ENCODE data around the gene HCRT.
A peak's percentile ranks its signal among the peaks of the same experiment; 100 is the strongest.
"Not testable (repeated sequence)": the region's sequence is repeated elsewhere in the genome, so short reads cannot be mapped to it uniquely, and the experiment has no call there.

The HCRT gene

GRCh38 chr17:42197564-42198156, 12.4 kb upstream of the HCRT start:
- no peak for DNase-seq (ENCODE audit: low read depth)

GRCh38 chr17:42193969-42194899, 9.0 kb upstream of the HCRT start, which contains the start of gene GHDC:
Gene GHDC (minus strand): TSS chr17:42194494. CDS start chr17:42193581, 913 bp downstream.
- peak; percentile 79 for DNase-seq (ENCODE audit: low read depth)

GRCh38 chr17:42193216-42193968, 8.1 kb upstream of the HCRT start:
- DNase-seq (ENCODE audit: low read depth) = no peak

- no peak for DNase-seq (ENCODE audit: low read depth)
Measured at GRCh38 chr17:42192189-42193126, 7.2 kb upstream of the HCRT start.

- DNase-seq (ENCODE audit: low read depth) = no peak
Measured at GRCh38 chr17:42191275-42191608, 6.0 kb upstream of the HCRT start.

GRCh38 chr17:42190491-42191274, 5.4 kb upstream of the HCRT start:
- no peak for DNase-seq (ENCODE audit: low read depth)

- DNase-seq (ENCODE audit: low read depth) = no peak
Measured at GRCh38 chr17:42189651-42189965, 4.4 kb upstream of the HCRT start.

- DNase-seq (ENCODE audit: low read depth) = no peak
Measured at GRCh38 chr17:42188749-42189650, 3.7 kb upstream of the HCRT start.

GRCh38 chr17:42187833-42188232, 2.6 kb upstream of the HCRT start:
- no peak for DNase-seq (ENCODE audit: low read depth)

GRCh38 chr17:42186191-42186590, 939 bp upstream of the HCRT start:
- DNase-seq (ENCODE audit: low read depth) = not testable (repeated sequence)

GRCh38 chr17:42185621-42185930, 324 bp upstream of the HCRT start:
- no peak for DNase-seq (ENCODE audit: low read depth)

- peak; percentile 74 for DNase-seq (ENCODE audit: low read depth)
Measured at GRCh38 chr17:42183741-42184711, 1.2 kb downstream of the HCRT start.

GRCh38 chr17:42182927-42183734, 2.1 kb downstream of the HCRT start:
- DNase-seq (ENCODE audit: low read depth) = no peak

- no peak for DNase-seq (ENCODE audit: low read depth)
Measured at GRCh38 chr17:42181851-42182207, 3.4 kb downstream of the HCRT start.

GRCh38 chr17:42180922-42181850, 4.1 kb downstream of the HCRT start, which contains the start of gene KCNH4:
Gene KCNH4 (minus strand): TSS chr17:42181142. CDS start chr17:42180945, 197 bp downstream.
- DNase-seq (ENCODE audit: low read depth) = peak; percentile 86

GRCh38 chr17:42180411-42180921, 4.8 kb downstream of the HCRT start:
- DNase-seq (ENCODE audit: low read depth) = no peak
